CD14-positive monocyte (primary cell): ENCODE measurements around the gene RBM28. TPM values are rescaled to one million over a fixed set of nuclear protein-coding genes. Genes with fewer than 3 reads are reported as not detected.

Experiments
- DNase-seq, 3 donors: peaks; one replicate each; pipeline ENCODE4 v3.0.0-alpha.2; 2011 to 2022
- H2AFZ ChIP-seq: 2 replicates; pipeline ENCODE4 v1.6.0; 2012; ENCODE audit warnings: mild to moderate bottlenecking, low read depth, low read length, inconsistent platforms; ENCODE audit not compliant: insufficient read depth, poor library complexity, severe bottlenecking
- H3K27ac ChIP-seq, 2 donors: 1 replicate in 1 of 2; 2 replicates in 1 of 2; pipeline ENCODE4 v1.5.1; 2012 to 2013; ENCODE audit warnings: low read length in 2 of 2, control low read depth in 1 of 2, inconsistent platforms in 1 of 2, low read depth in 1 of 2, mild to moderate bottlenecking in 1 of 2
- H3K27me3 ChIP-seq, 2 donors: one replicate each; pipeline versions ENCODE4 v1.6.0 to v1.6.1; 2011 to 2013; ENCODE audit warnings: low read length in 2 of 2; ENCODE audit not compliant: control insufficient read depth in 2 of 2, insufficient read depth in 2 of 2
- H3K36me3 ChIP-seq, 2 donors: replicated peaks in 1 of 2; 1 replicate in 1 of 2; 2 replicates in 1 of 2; pipeline versions ENCODE4 v1.5.1 to v1.6.1; 2012 to 2013; ENCODE audit warnings: low read length in 2 of 2, control low read depth in 1 of 2, inconsistent platforms in 1 of 2, mild to moderate bottlenecking in 1 of 2; ENCODE audit not compliant: insufficient read depth in 2 of 2, control insufficient read depth in 1 of 2
- H3K4me1 ChIP-seq, 2 donors: 1 replicate in 1 of 2; 2 replicates in 1 of 2; pipeline versions ENCODE4 v1.5.1 to v1.6.1; 2012 to 2013; ENCODE audit warnings: low read length in 2 of 2, control low read depth in 1 of 2, inconsistent platforms in 1 of 2, mild to moderate bottlenecking in 1 of 2, moderate library complexity in 1 of 2; ENCODE audit not compliant: insufficient read depth in 2 of 2, control insufficient read depth in 1 of 2
- H3K4me2 ChIP-seq: replicated peaks from 2 replicates; pipeline ENCODE3; 2012; ENCODE audit warnings: low read length, moderate library complexity, mild to moderate bottlenecking; ENCODE audit not compliant: poor library complexity, severe bottlenecking; ENCODE audit errors: extremely low read depth
- H3K4me3 ChIP-seq, 3 experiments: fragments of 200-600 bp in 1 of 3; sonication (generic) in 1 of 3; replicated peaks in 1 of 3; 1 replicate in 2 of 3; 2 replicates in 1 of 3; pipeline ENCODE4 v1.5.1; 2011 to 2013; ENCODE audit warnings: low read length in 3 of 3, mild to moderate bottlenecking in 3 of 3, control low read depth in 2 of 3, low read depth in 2 of 3, inconsistent platforms in 1 of 3, moderate library complexity in 1 of 3
- H3K79me2 ChIP-seq: 2 replicates; pipeline ENCODE4 v1.6.0; 2012; ENCODE audit warnings: mild to moderate bottlenecking, control low read depth, inconsistent platforms, low read length, moderate library complexity; ENCODE audit not compliant: insufficient read depth
- H3K9ac ChIP-seq: 2 replicates; pipeline ENCODE4 v1.6.0; 2017; ENCODE audit warnings: low read length, mild to moderate bottlenecking; ENCODE audit not compliant: insufficient read depth, poor library complexity, severe bottlenecking
- H3K9me3 ChIP-seq, 2 donors: replicated peaks in 1 of 2; 1 replicate in 1 of 2; 2 replicates in 1 of 2; pipeline versions ENCODE4 v1.5.1 to v1.6.1; 2012 to 2013; ENCODE audit warnings: low read length in 2 of 2, control low read depth in 1 of 2; ENCODE audit not compliant: control insufficient read depth in 1 of 2, insufficient read depth in 1 of 2
- H4K20me1 ChIP-seq: 2 replicates; pipeline ENCODE4 v1.6.0; 2012; ENCODE audit warnings: mild to moderate bottlenecking, low read length, control low read depth, moderate library complexity; ENCODE audit not compliant: insufficient read depth
- H3K27ac Mint-ChIP-seq, 7 donors: one replicate each; pipeline ENCODE4 v1.8.0; 2020; ENCODE audit warnings: mild to moderate bottlenecking in 7 of 7, mixed read lengths in 7 of 7, moderate library complexity in 6 of 7, inconsistent platforms in 2 of 7
- H3K27me3 Mint-ChIP-seq, 3 donors: one replicate each; pipeline ENCODE4 v1.8.0; 2021 to 2022; ENCODE audit warnings: low read depth in 3 of 3, mild to moderate bottlenecking in 3 of 3, mixed read lengths in 3 of 3, moderate library complexity in 3 of 3, inconsistent platforms in 1 of 3
- H3K36me3 Mint-ChIP-seq, 2 donors: one replicate each; pipeline ENCODE4 v1.8.0; 2020; ENCODE audit warnings: mixed read lengths in 2 of 2, inconsistent platforms in 1 of 2, mild to moderate bottlenecking in 1 of 2
- H3K4me1 Mint-ChIP-seq: one replicate; pipeline ENCODE4 v1.8.0; 2020; ENCODE audit warnings: mild to moderate bottlenecking, mixed read lengths
- H3K4me3 Mint-ChIP-seq, 2 donors: one replicate each; pipeline ENCODE4 v1.8.0; 2020; ENCODE audit warnings: mild to moderate bottlenecking in 2 of 2, mixed read lengths in 2 of 2, moderate library complexity in 1 of 2
- H3K9me3 Mint-ChIP-seq, 7 donors: one replicate each; pipeline ENCODE4 v1.8.0; 2020 to 2022; ENCODE audit warnings: mixed read lengths in 7 of 7, mild to moderate bottlenecking in 6 of 7, moderate library complexity in 6 of 7, inconsistent platforms in 2 of 7
- CTCF ChIP-seq: fragments of 200-600 bp; IDR thresholded peaks from one replicate; pipeline ENCODE4 v1.8.0; 2022; ENCODE audit warnings: antibody characterized with exemption, mild to moderate bottlenecking
- WGBS: methylation state at CpG from one replicate; pipeline ENCODE4 v1.1.5; 2013; ENCODE audit warnings: missing lambda C conversion rate; ENCODE audit not compliant: insufficient coverage; 5-methylcytosine and 5-hydroxymethylcytosine counted together
- intact Hi-C, 2 donors: fragments of 100-400 bp; cut with micrococcal nuclease; formaldehyde crosslinking; loops; one replicate each; pipeline versions ENCODE4 v1.15.0 to v1.15.1; 2023
- polyA plus RNA-seq, 3 donors: library from polyadenylated mRNA; depleted of rRNA in 1 of 3; unstranded in 2 of 3; stranded (reverse) in 1 of 3; fragments of 300-500 nt in 2 of 3; fragments of >200 nt in 1 of 3; fragmentation: Illumina TruSeq in 2 of 3; gene quantifications; 1 replicate in 2 of 3; 2 replicates in 1 of 3; pipeline ENCODE4 v1.2.3, GENCODE V29; 2012 to 2021

RBM28 gene
- polyA plus RNA-seq, 3 donors = 4.0 to 14.4 (median 4.9) TPM

GRCh38 chr7:128389085-128389617 lies 45.4 kb upstream of the RBM28 start:
- peaks cover 21 to 25% of the 10 kb centered on the region in 2 donors for H3K36me3 Mint-ChIP-seq

GRCh38 chr7:128388145-128388485 lies 44.4 kb upstream of the RBM28 start:
- 40% methylated on average over 1 of the region's 3 CpGs for WGBS
- intact Hi-C loops = loop anchor here in 1 of 2 donors (5.0 kb wide), 1 partner anchor 681 kb away; no protein-coding TSS in a partner anchor
- no peak for TF ChIP-seq CTCF

More at GRCh38 chr7:128389085-128389617, 45.4 kb upstream of the RBM28 start:
- peaks cover 5 to 15% (median 11%) of the 10 kb centered on the region in 3 donors for H3K27me3 Mint-ChIP-seq
- H3K4me3 ChIP-seq = no peak overlapping the region
- no peaks in the 10 kb centered on the region for H3K27me3 ChIP-seq
- no peak overlapping the region for H3K27ac Mint-ChIP-seq
- no peak overlapping the region for H2AFZ ChIP-seq
- no peaks in the 10 kb centered on the region for H3K79me2 ChIP-seq
- H3K27ac ChIP-seq = no peak overlapping the region
- peaks cover 11 to 12% of the 10 kb centered on the region in 2 donors for H3K4me1 ChIP-seq
- intact Hi-C loops = loop anchor here in 1 of 2 donors (5.0 kb wide), 1 partner anchor 682 kb away; no protein-coding TSS in a partner anchor
- TF ChIP-seq CTCF = no peak
- no peak overlapping the region for H3K4me3 Mint-ChIP-seq
- DNase-seq = no peak
- WGBS = 88% methylated on average over 1 of the region's 2 CpGs
- H3K4me1 Mint-ChIP-seq = peaks cover 23% of the 10 kb centered on the region
- H4K20me1 ChIP-seq = peaks cover 33% of the 10 kb centered on the region
- H3K4me2 ChIP-seq = no peak overlapping the region
- no peak overlapping the region for H3K9ac ChIP-seq
- H3K36me3 ChIP-seq = peaks cover 17 to 29% of the 10 kb centered on the region in 2 donors
- H3K9me3 Mint-ChIP-seq = peaks cover 0 to 3% (median 0%) of the 10 kb centered on the region in 7 donors
- no peaks in the 10 kb centered on the region for H3K9me3 ChIP-seq

More at GRCh38 chr7:128388145-128388485, 44.4 kb upstream of the RBM28 start:
- peaks cover 12 to 16% of the 10 kb centered on the region in 2 donors for H3K36me3 Mint-ChIP-seq
- H3K9me3 ChIP-seq = no peaks in the 10 kb centered on the region
- no peaks in the 10 kb centered on the region for H3K79me2 ChIP-seq
- peak overlapping the region in 1 of 2 donors; percentile 63 for H3K4me3 Mint-ChIP-seq
- H3K27me3 Mint-ChIP-seq = peaks cover 7 to 15% (median 11%) of the 10 kb centered on the region in 3 donors
- no peak overlapping the region for H3K4me2 ChIP-seq
- no peaks in the 10 kb centered on the region for H3K27me3 ChIP-seq
- no peak overlapping the region for H3K27ac ChIP-seq
- peaks cover 23% of the 10 kb centered on the region for H3K4me1 Mint-ChIP-seq
- peaks cover 25% of the 10 kb centered on the region for H4K20me1 ChIP-seq
- peaks cover 11 to 12% of the 10 kb centered on the region in 2 donors for H3K4me1 ChIP-seq
- peaks cover 0 to 3% (median 0%) of the 10 kb centered on the region in 7 donors for H3K9me3 Mint-ChIP-seq
- peak overlapping the region; percentile 31 for H2AFZ ChIP-seq
- no peak overlapping the region for H3K27ac Mint-ChIP-seq
- H3K36me3 ChIP-seq = peaks cover 8 to 20% of the 10 kb centered on the region in 2 donors
- H3K9ac ChIP-seq = no peak overlapping the region
- DNase-seq = no peak
- H3K4me3 ChIP-seq = no peak overlapping the region
